K562 (cell line): Measurements from ENCODE around the gene H2BK1. TPM values are rescaled to one million over a fixed set of nuclear protein-coding genes. Genes with fewer than 3 reads are reported as not detected.
A peak's percentile ranks its signal among the peaks of the same experiment; 100 is the strongest.

ENCODE experiments used
- BRCA1 ChIP-seq, 2 experiments: fragments of 450-650 bp in 1 of 2; sonication (generic) in 1 of 2; formaldehyde crosslinking in 1 of 2; IDR thresholded peaks; 2 replicates each; pipeline versions ENCODE4 v1.5.0 to v1.6.1; 2017 to 2020; ENCODE audit warnings: mild to moderate bottlenecking in 1 of 2, missing genetic modification reagents in 1 of 2
- CBFA2T3 ChIP-seq: fragments of 450-650 bp; IDR thresholded peaks from 2 replicates; pipeline ENCODE4 v1.6.1; 2017
- CREB1 ChIP-seq, 2 experiments: sonication (generic) in 1 of 2; formaldehyde crosslinking in 1 of 2; IDR thresholded peaks; 2 replicates each; pipeline versions ENCODE4 v1.6.1 to v1.8.0; 2012 to 2022; ENCODE audit warnings: inconsistent platforms in 1 of 2, mild to moderate bottlenecking in 1 of 2, missing genetic modification reagents in 1 of 2, moderate library complexity in 1 of 2
- E2F8 ChIP-seq: fragments of 450-650 bp; IDR thresholded peaks from 2 replicates; pipeline ENCODE4 v1.7.1; 2018; ENCODE audit warnings: mild to moderate bottlenecking, low read depth; ENCODE audit not compliant: partially characterized antibody
- ELF4 ChIP-seq: fragments of 450-650 bp; formaldehyde crosslinking; IDR thresholded peaks from 2 replicates; pipeline ENCODE4 v1.4.0; 2022; ENCODE audit warnings: missing genetic modification characterization
- HLTF ChIP-seq: fragments of 450-650 bp; IDR thresholded peaks from 2 replicates; pipeline ENCODE4 v1.6.1; 2016
- PKNOX1 ChIP-seq: fragments of 450-650 bp; IDR thresholded peaks from 2 replicates; pipeline ENCODE4 v1.6.1; 2016
- SMARCC2 ChIP-seq: fragments of 450-650 bp; IDR thresholded peaks from 2 replicates; pipeline ENCODE4 v1.6.1; 2017; ENCODE audit warnings: antibody characterized with exemption, moderate library complexity, mild to moderate bottlenecking, low read depth
- SRSF7 ChIP-seq: fragments of 200-400 bp; formaldehyde crosslinking; optimal IDR thresholded peaks from 2 replicates; pipeline ENCODE3; 2017; ENCODE audit warnings: mild to moderate bottlenecking, low read depth, low read length
- ZBTB49 ChIP-seq: sonication (generic); formaldehyde crosslinking; IDR thresholded peaks from 2 replicates; pipeline ENCODE4 v1.8.0; 2022; ENCODE audit warnings: missing genetic modification reagents, mild to moderate bottlenecking, borderline replicate concordance
- ZNF12 ChIP-seq: sonication (generic); formaldehyde crosslinking; IDR thresholded peaks from 2 replicates; pipeline ENCODE4 v1.4.0; 2020; ENCODE audit warnings: mild to moderate bottlenecking, missing genetic modification reagents
- ZNF695 ChIP-seq: fragments of 450-650 bp; formaldehyde crosslinking; IDR thresholded peaks from 2 replicates; pipeline ENCODE4 v1.4.0; 2020; ENCODE audit warnings: mild to moderate bottlenecking, moderate library complexity
- polyA plus RNA-seq, 8 experiments: library from polyadenylated mRNA; depleted of rRNA in 4 of 8; stranded (reverse) in 5 of 8; unstranded in 3 of 8; fragments of >200 nt; fragmentation: Nextera tagmentation in 2 of 8; fragmentation: Illumina TruSeq in 1 of 8; extraction: Ambion mirVana in 2 of 8; extraction: Trizol in 1 of 8; gene quantifications; 2 replicates each; pipeline versions ENCODE4 v1.2.1 to v1.2.3, GENCODE V29; 2011 to 2014; ENCODE audit warnings: inconsistent platforms in 1 of 8, missing spikeins in 1 of 8
- total RNA-seq, 7 experiments: library from RNA; depleted of rRNA in 6 of 7; stranded (reverse); fragments of >200 nt in 6 of 7; fragmentation: Illumina TruSeq in 2 of 7; extraction: Trizol in 2 of 7; gene quantifications; 2 replicates each; pipeline versions ENCODE4 v1.2.1 to v1.2.3, GENCODE V29; 2011 to 2021; ENCODE audit warnings: low replicate concordance in 1 of 7
- TF ChIP-seq, protein P1 (sequence below): fragments of 250-450 bp; sonication (Bioruptor Pico); IDR thresholded peaks from 2 replicates; pipeline ENCODE4 v1.5.0; 2021; ENCODE audit warnings: mild to moderate bottlenecking, moderate library complexity
- TF ChIP-seq, protein P2 (sequence below), 2 experiments: fragments of 450-650 bp; IDR thresholded peaks; 2 replicates each; pipeline ENCODE4 v1.6.1; 2016

Gene H2BK1
- total and polyA plus RNA-seq, 9 of the 15 experiments (the other 6 are each of a cell fraction or from before 2014, with no cell fraction given): not detected

DNA sequence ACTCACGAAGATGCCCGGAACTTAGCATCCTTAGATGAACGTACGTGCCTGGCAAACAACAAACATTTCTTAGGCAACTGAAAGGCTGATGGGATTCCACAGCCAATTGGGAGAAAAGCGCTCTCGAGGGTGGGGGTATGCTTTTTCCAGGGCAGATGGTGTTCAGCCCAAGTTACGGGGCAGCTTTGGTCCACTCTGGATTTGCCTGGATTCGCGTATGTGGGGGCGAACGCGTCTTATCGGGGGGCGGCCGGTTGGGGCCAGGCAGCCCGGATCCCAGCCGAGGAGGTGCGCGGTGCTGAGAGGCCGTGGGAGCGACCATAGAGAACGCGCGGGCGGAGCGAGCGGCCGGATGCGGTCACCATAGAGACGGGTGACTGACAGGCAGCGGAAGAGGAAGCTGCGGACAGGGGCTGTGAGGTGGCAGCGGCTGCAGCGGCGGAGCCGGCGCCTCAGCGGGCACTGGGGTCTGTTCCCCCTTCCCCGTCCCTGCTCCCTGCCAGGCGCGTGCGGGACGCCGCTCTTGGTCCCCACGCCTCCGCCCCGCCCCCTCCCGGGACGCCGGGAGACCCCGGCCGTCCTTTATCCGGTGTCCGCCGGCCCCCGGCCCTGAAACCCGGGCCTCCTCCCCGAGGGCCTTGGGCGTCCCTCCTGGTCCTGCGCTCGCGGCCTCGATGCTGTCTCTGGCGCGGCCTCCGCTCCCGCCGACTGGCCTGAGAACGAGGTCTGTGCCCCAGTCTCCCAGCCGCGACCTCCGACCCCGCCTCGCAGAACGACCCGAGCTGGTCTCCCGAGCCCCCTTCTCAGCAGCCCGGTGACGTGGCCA is 22.0 kb upstream of the H2BK1 start, which contains the start of gene CHPF2 (continued):
- no peak for TF ChIP-seq SMARCC2
- no peak for TF ChIP-seq CBFA2T3
- TF ChIP-seq CREB1 (IDR thresholded peaks at IDR 0.05): no peak
- peak; percentile 42; the same call in 1 of the 2 replicates for TF ChIP-seq CREB1 (CRISPR knock-in tag; IDR thresholded peaks at IDR 0.05)
- TF ChIP-seq, protein P1, sequence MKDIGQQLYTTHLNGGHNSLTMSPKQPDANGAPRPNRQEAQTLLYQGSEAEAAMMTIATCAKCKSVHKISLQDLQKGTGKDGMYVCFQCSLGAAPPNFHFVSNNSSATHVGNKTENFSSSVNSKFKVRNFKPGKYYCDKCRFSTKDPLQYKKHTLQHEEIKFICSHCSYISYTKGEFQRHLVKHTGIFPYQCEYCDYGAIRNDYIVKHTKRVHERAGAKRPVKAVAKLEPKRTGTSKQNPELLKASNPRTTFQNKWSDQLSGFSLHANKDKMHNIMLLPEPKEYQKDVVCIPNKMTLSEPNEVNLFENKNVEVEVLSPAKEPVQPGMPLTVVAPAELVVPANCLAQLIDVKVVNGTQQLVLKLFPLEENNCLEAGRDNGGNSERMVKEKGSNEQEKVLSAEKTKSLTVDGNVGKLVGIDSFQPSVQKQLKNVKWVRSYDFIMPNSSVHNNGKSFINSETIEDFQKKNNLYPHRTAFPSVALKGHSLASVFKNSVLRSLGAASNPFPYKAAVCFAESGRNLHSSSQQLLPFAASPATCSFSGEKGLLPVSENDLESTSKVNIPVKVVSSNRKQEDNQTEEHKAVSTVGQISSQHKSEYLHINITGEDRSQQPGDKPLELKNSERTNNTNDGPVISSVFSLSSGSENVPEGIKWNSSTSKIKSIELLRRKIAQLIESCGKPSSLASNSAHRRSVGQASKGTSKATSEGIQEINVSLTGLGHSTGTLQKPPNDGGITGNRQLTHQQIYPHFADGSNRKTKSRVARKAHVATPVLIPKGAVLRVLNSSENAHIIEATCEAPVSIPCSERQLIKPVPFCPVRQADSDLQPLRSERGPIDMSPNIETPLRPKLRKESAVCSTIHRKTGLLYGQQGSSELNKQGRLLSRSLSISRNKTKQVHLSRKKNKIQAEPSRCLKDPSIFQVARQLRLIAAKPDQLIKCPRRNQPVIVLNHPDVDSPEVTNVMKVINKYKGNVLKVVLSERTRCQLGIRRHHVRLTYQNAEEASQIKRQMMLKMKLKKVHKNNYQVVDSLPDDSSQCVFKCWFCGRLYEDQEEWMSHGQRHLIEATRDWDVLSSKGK (CRISPR knock-in tag): no peak
- peak; percentile 99 for TF ChIP-seq PKNOX1
- TF ChIP-seq, protein P2, sequence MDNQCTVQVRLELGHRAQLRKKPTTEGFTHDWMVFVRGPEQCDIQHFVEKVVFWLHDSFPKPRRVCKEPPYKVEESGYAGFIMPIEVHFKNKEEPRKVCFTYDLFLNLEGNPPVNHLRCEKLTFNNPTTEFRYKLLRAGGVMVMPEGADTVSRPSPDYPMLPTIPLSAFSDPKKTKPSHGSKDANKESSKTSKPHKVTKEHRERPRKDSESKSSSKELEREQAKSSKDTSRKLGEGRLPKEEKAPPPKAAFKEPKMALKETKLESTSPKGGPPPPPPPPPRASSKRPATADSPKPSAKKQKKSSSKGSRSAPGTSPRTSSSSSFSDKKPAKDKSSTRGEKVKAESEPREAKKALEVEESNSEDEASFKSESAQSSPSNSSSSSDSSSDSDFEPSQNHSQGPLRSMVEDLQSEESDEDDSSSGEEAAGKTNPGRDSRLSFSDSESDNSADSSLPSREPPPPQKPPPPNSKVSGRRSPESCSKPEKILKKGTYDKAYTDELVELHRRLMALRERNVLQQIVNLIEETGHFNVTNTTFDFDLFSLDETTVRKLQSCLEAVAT (IDR thresholded peaks at IDR 0.05): 0 out of 4 replicates have a peak, but pooled peaks of 1 of the 2 experiments have one; percentile 53
- TF ChIP-seq HLTF: no peak
- 0 out of 2 replicates have a peak, but pooled peaks have one; percentile 5 for TF ChIP-seq ZNF12 (CRISPR knock-in tag)
- TF ChIP-seq E2F8: peak; percentile 78
- no peak for TF ChIP-seq SRSF7
- TF ChIP-seq ZBTB49 (CRISPR knock-in tag): no peak
- no peak for TF ChIP-seq ZNF695 (CRISPR knock-in tag)
- no peak for TF ChIP-seq BRCA1 (IDR thresholded peaks at IDR 0.05)
- TF ChIP-seq BRCA1 (CRISPR knock-in tag; IDR thresholded peaks at IDR 0.05): no peak
- TF ChIP-seq ELF4: no peak
